Body of pancreas (tissue), 4 donors: ENCODE results near the gene ASPRV1.

Experiments
- CTCF ChIP-seq, 7 experiments: fragments of 450-650 bp in 4 of 7; fragments of 200-600 bp in 3 of 7; sonication (generic) in 3 of 7; IDR thresholded peaks; one replicate each; pipeline ENCODE4 v1.5.1; 2016 to 2019; ENCODE audit warnings: antibody characterized with exemption in 7 of 7
- POLR2A ChIP-seq, 3 donors: fragments of 450-650 bp; IDR thresholded peaks; one replicate each; pipeline ENCODE4 v1.6.1; 2016; ENCODE audit warnings: antibody characterized with exemption in 3 of 3, mild to moderate bottlenecking in 2 of 3

- TF ChIP-seq CTCF (IDR thresholded peaks at IDR 0.05) (no peak), POLR2A (IDR thresholded peaks at IDR 0.05) (no peak)
Measured at GRCh38 chr2:69917852-69918251, 43.6 kb downstream of the ASPRV1 start.
